AG04449 (cell line): Measurements from ENCODE around the gene RETREG1.

Source experiments
- CTCF ChIA-PET: fragments of 350-600 bp; formaldehyde crosslinking; extraction: SDS; loops from one replicate; lab custom pipeline; 2021; ENCODE audit warnings: antibody characterized with exemption; lab: Yijun Ruan, JAX
- POLR2A ChIA-PET: fragments of 400-600, 350-600 bp; formaldehyde crosslinking; extraction: SDS; loops from one replicate; lab custom pipeline; 2020; ENCODE audit warnings: antibody characterized with exemption, inconsistent platforms; lab: Yijun Ruan, JAX
- DNase-seq: peaks from one replicate; pipeline ENCODE4 v3.0.0-alpha.2; 2010; ENCODE audit warnings: low read depth, low spot score
- H3K4me3 ChIP-seq: 2 replicates; pipeline ENCODE4 v1.5.1; 2011; ENCODE audit warnings: low read depth, mild to moderate bottlenecking, control low read depth, low read length
- CTCF ChIP-seq: IDR thresholded peaks from one replicate; pipeline ENCODE4 v1.5.1; 2011; ENCODE audit warnings: mild to moderate bottlenecking, moderate library complexity, low read length, control low read depth, inconsistent platforms; ENCODE audit not compliant: insufficient read depth; ENCODE audit errors: missing control alignments

RETREG1 gene

GRCh38 chr5:16549491-16550206 lies 67.1 kb downstream of the RETREG1 start:
- POLR2A ChIA-PET = no interaction called here
- CTCF ChIA-PET = interaction anchor here (0.8 to 15.8 kb wide), 19 partner anchors 13 to 654 kb away, joined by 3 to 293 read pairs (median 6); no protein-coding TSS in a partner anchor
- no peak for TF ChIP-seq CTCF
- peak; percentile 50 for DNase-seq
- no peak overlapping the region for H3K4me3 ChIP-seq

DNA sequence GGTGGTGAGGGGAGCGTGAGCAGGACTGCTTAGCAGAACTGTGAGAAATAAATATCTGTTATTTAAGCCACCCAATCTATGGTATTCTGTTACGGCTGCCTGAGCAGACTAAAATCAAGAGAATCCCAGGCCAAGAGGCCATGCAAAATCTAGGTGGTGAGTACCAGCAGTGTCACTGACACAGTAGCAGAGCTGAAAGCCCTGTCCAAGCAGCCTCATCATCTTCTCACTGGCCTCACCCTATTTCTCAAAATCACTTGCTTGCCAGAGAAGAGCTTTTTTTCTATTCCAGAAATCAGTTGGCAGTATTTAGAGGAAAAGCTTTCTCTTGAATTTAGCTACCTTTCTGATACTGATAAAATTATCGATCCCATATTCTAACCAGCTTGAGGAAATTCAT lies 68.0 kb downstream of the RETREG1 start:
- no peak overlapping the region for H3K4me3 ChIP-seq
- CTCF ChIA-PET = interaction anchor here (0.8 to 15.8 kb wide), 12 partner anchors 12 to 655 kb away, joined by 3 to 293 read pairs (median 19); no protein-coding TSS in a partner anchor
- POLR2A ChIA-PET = no interaction called here
- TF ChIP-seq CTCF = no peak
- no peak for DNase-seq

DNA sequence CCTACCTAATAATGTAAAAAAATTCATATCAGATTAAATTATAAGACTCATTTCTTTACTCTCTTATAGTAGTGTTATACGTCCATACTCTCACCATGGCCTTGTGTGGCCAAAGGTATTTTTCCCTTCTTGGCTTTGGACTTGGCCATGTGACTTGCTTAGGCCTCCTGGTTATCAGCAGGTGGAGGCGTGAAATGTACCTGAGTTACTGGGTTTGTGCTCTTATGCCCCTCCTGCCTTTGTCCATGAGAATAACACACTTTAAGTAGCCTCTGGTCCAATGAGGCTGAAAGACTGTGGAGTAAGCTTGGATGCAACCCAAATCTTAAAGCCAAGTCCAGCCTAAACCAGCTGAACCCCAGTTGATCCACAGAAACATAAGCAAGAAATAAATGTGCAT lies 68.7 kb downstream of the RETREG1 start:
- POLR2A ChIA-PET = no interaction called here
- TF ChIP-seq CTCF = no peak
- no peak for DNase-seq
- H3K4me3 ChIP-seq = no peak overlapping the region
- CTCF ChIA-PET = interaction anchor here (0.7 to 15.8 kb wide), 10 partner anchors 11 to 655 kb away, joined by 3 to 293 read pairs (median 6); no protein-coding TSS in a partner anchor

DNA sequence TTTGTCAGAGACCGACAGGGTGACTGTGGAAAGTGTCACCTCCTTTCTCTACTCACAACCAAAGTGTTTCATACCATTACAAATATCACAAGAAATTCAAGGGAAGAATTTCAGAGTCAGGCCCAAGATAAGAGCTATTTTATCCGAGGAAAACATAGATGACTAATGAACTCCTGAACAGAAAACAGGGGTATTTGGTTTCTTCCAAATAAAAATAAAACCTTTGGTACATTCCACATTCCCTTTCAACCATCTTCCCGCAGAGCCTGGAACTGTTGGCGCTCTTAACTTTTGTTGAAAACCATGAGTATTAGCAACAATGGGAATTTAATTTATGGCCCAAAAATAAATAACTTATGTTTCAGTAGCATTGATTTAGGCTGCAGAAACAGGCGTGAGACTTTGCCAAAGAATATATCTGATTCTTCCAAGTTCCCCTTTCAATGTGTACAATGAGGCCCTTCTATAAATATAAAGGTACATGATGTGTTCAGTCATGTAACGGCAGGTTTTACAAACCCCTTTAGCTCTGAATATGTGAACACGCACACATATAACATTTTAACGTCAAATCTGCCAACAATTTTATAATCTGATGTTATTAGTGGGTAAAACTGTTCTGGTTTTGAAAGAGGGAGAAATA lies 69.5 kb downstream of the RETREG1 start:
- TF ChIP-seq CTCF = no peak
- DNase-seq = no peak
- no peak overlapping the region for H3K4me3 ChIP-seq
- ChIA-PET POLR2A (no interaction called here), CTCF (interaction anchor here (0.7 to 15.8 kb wide), 7 partner anchors 10 to 656 kb away, joined by 3 to 293 read pairs (median 72); no protein-coding TSS in a partner anchor)

- no peak overlapping the region for H3K4me3 ChIP-seq
- POLR2A ChIA-PET = no interaction called here
- CTCF ChIA-PET = interaction anchor here (0.8 to 15.8 kb wide), 5 partner anchors 12 to 91 kb away, joined by 3 to 293 read pairs (median 72); no protein-coding TSS in a partner anchor
- DNase-seq = no peak
- no peak for TF ChIP-seq CTCF
Measured at GRCh38 chr5:16546732-16547131, 70.1 kb downstream of the RETREG1 start.
